SK-N-SH treated with all-trans-retinoic acid at 6 μM for 48 hours (cell line): Measurements from ENCODE around the gene WWP2.

Experiments
- ATAC-seq: fragments of 200-7000 bp; cut with Tn5 transposase; 3 replicates; pipeline ENCODE4 v1.9.1; 2020; ENCODE audit warnings: mild to moderate bottlenecking, moderate library complexity
- ARNTL ChIP-seq: fragments of 450-650 bp; formaldehyde crosslinking; IDR thresholded peaks from 2 replicates; pipeline ENCODE4 v1.5.0; 2020; ENCODE audit warnings: low read depth, mild to moderate bottlenecking, moderate library complexity, borderline replicate concordance
- BACH2 ChIP-seq: fragments of 250-450 bp; sonication (Bioruptor Pico); IDR thresholded peaks from 2 replicates; pipeline ENCODE4 v1.9.0; 2021; ENCODE audit warnings: mild to moderate bottlenecking, borderline replicate concordance
- CREB5 ChIP-seq: fragments of 250-450 bp; sonication (Bioruptor Pico); IDR thresholded peaks from 2 replicates; pipeline ENCODE4 v1.5.1; 2020; ENCODE audit warnings: low read depth, mild to moderate bottlenecking, moderate library complexity
- CSDC2 ChIP-seq: fragments of 250-450 bp; sonication (Bioruptor Pico); IDR thresholded peaks from 2 replicates; pipeline ENCODE4 v1.5.0; 2020; ENCODE audit warnings: mild to moderate bottlenecking, moderate library complexity
- CSRNP3 ChIP-seq: fragments of 250-450 bp; sonication (Bioruptor Pico); IDR thresholded peaks from 2 replicates; pipeline ENCODE4 v1.5.1; 2021; ENCODE audit warnings: mild to moderate bottlenecking, moderate library complexity
- ESRRG ChIP-seq: fragments of 250-450 bp; sonication (Bioruptor Pico); IDR thresholded peaks from 2 replicates; pipeline ENCODE4 v1.6.1; 2021; ENCODE audit warnings: mild to moderate bottlenecking
- GLIS3 ChIP-seq: fragments of 250-450 bp; sonication (Bioruptor Pico); IDR thresholded peaks from 2 replicates; pipeline ENCODE4 v1.5.0; 2020; ENCODE audit warnings: mild to moderate bottlenecking, moderate library complexity
- ISL1 ChIP-seq: fragments of 250-450 bp; sonication (Bioruptor Pico); IDR thresholded peaks from 2 replicates; pipeline ENCODE4 v2.1.2; 2022; ENCODE audit warnings: mild to moderate bottlenecking, moderate library complexity
- OSR1 ChIP-seq: fragments of 250-450 bp; sonication (Bioruptor Pico); IDR thresholded peaks from 2 replicates; pipeline ENCODE4 v1.8.0; 2022; ENCODE audit warnings: moderate library complexity, mild to moderate bottlenecking, inconsistent platforms
- POU6F1 ChIP-seq: fragments of 250-450 bp; sonication (Bioruptor Pico); IDR thresholded peaks from 2 replicates; pipeline ENCODE4 v1.8.0; 2021; ENCODE audit warnings: low read depth, mild to moderate bottlenecking, moderate library complexity, borderline replicate concordance
- RARB ChIP-seq: fragments of 250-450 bp; sonication (Bioruptor Pico); IDR thresholded peaks from 2 replicates; pipeline ENCODE4 v1.8.0; 2021; ENCODE audit warnings: mild to moderate bottlenecking, moderate library complexity
- SNAI2 ChIP-seq: fragments of 250-450 bp; sonication (Bioruptor Pico); IDR thresholded peaks from 2 replicates; pipeline ENCODE4 v1.5.0; 2020; ENCODE audit warnings: mild to moderate bottlenecking, moderate library complexity
- TCF4 ChIP-seq: fragments of 250-450 bp; sonication (Bioruptor Pico); IDR thresholded peaks from 2 replicates; pipeline ENCODE4 v1.8.0; 2021; ENCODE audit warnings: mild to moderate bottlenecking, moderate library complexity, borderline replicate concordance
- TSHZ2 ChIP-seq: fragments of 250-450 bp; sonication (Bioruptor Pico); IDR thresholded peaks from 2 replicates; pipeline ENCODE4 v1.5.0; 2020; ENCODE audit warnings: mild to moderate bottlenecking, moderate library complexity
- ZC3H10 ChIP-seq: fragments of 250-450 bp; sonication (Bioruptor Pico); IDR thresholded peaks from 2 replicates; pipeline ENCODE4 v1.5.1; 2021; ENCODE audit warnings: mild to moderate bottlenecking, moderate library complexity
- ZFP3 ChIP-seq: fragments of 250-450 bp; sonication (Bioruptor Pico); IDR thresholded peaks from 2 replicates; pipeline ENCODE4 v1.5.0; 2020; ENCODE audit warnings: mild to moderate bottlenecking, moderate library complexity
- ZFP30 ChIP-seq: fragments of 450-650 bp; formaldehyde crosslinking; IDR thresholded peaks from 2 replicates; pipeline ENCODE4 v1.5.0; 2022; ENCODE audit warnings: mild to moderate bottlenecking, moderate library complexity
- ZNF565 ChIP-seq: fragments of 450-650 bp; formaldehyde crosslinking; conservative IDR thresholded peaks from 2 replicates; pipeline ENCODE4 v1.5.0; 2020; ENCODE audit warnings: low read depth, mild to moderate bottlenecking, moderate library complexity
- ZNF70 ChIP-seq: fragments of 450-650 bp; formaldehyde crosslinking; IDR thresholded peaks from 2 replicates; pipeline ENCODE4 v1.5.0; 2020; ENCODE audit warnings: mild to moderate bottlenecking, moderate library complexity
- ZNF8 ChIP-seq: fragments of 450-650 bp; formaldehyde crosslinking; IDR thresholded peaks from 2 replicates; pipeline ENCODE4 v1.5.0; 2020; ENCODE audit warnings: mild to moderate bottlenecking, moderate library complexity

WWP2 gene

GRCh38 chr16:69889295-69889964 is 127.3 kb downstream of the WWP2 start (continued):
- TF ChIP-seq POU6F1 (CRISPR knock-in tag) (no peak), ARNTL (CRISPR knock-in tag) (no peak), ZC3H10 (CRISPR knock-in tag) (no peak)

- TF ChIP-seq TSHZ2 (0 out of 2 replicates have a peak, but pooled peaks have one; percentile 53), ARNTL (CRISPR knock-in tag) (no peak)
- peak; percentile 24; the same call in 1 of the 3 replicates for ATAC-seq
These were observed 128.2 kb downstream of the WWP2 start for GRCh38 chr16:69890114-69890891.

- ATAC-seq = 0 out of 3 replicates have a peak, but pooled peaks have one; percentile 24
- TF ChIP-seq ISL1 (CRISPR knock-in tag) (no peak), GLIS3 (CRISPR knock-in tag) (no peak), TCF4 (CRISPR knock-in tag) (peak; percentile 26; the same call in 1 of the 2 replicates), ZC3H10 (CRISPR knock-in tag) (no peak), CSDC2 (CRISPR knock-in tag) (no peak), ARNTL (CRISPR knock-in tag) (no peak), POU6F1 (CRISPR knock-in tag) (no peak), RARB (CRISPR knock-in tag) (no peak), ZNF70 (CRISPR knock-in tag) (0 out of 2 replicates have a peak, but pooled peaks have one; percentile 34), CSRNP3 (CRISPR knock-in tag) (no peak), ZNF8 (no peak), OSR1 (CRISPR knock-in tag) (no peak)
These were observed 128.8 kb downstream of the WWP2 start for GRCh38 chr16:69890892-69891282.

GRCh38 chr16:69892378-69892777 is 130.2 kb downstream of the WWP2 start:
- ATAC-seq = no peak
- no peak for TF ChIP-seq ZFP30 (CRISPR knock-in tag)
- no peak for TF ChIP-seq ZNF565 (CRISPR knock-in tag)
- TF ChIP-seq RARB (CRISPR knock-in tag) = no peak
- no peak for TF ChIP-seq POU6F1 (CRISPR knock-in tag)
- TF ChIP-seq SNAI2 (CRISPR knock-in tag) = no peak
- no peak for TF ChIP-seq ZC3H10 (CRISPR knock-in tag)
- TF ChIP-seq TSHZ2 = no peak
- no peak for TF ChIP-seq ZFP3 (CRISPR knock-in tag)
- TF ChIP-seq ESRRG (CRISPR knock-in tag) = no peak
- no peak for TF ChIP-seq OSR1 (CRISPR knock-in tag)
- no peak for TF ChIP-seq ZNF70 (CRISPR knock-in tag)
- no peak for TF ChIP-seq ZNF8
- no peak for TF ChIP-seq BACH2 (CRISPR knock-in tag)
- no peak for TF ChIP-seq CREB5 (CRISPR knock-in tag)
- no peak for TF ChIP-seq ISL1 (CRISPR knock-in tag)
